Measurements from ENCODE around the gene TBC1D10A. TPM values are rescaled to one million over a fixed set of nuclear protein-coding genes. Genes with fewer than 3 reads are reported as not detected.
A peak's percentile ranks its signal among the peaks of the same experiment; 100 is the strongest.

Gene TBC1D10A
- total RNA-seq, 1 donor from 2014 or later, result 5.8 TPM

- Histone ChIP-seq H3K4me1 (peaks cover 50% of the 10 kb centered on the region), H3K27ac (replicated peaks) (peak overlapping the region; percentile 96), H3K36me3 (peaks cover 55% of the 10 kb centered on the region), H3K27me3 (ENCODE audit: low read depth) (no peaks in the 10 kb centered on the region), H3K4me3 (no peak overlapping the region), H3K9me3 (replicated peaks) (no peaks in the 10 kb centered on the region)
- DNase-seq, result no peak
- TF ChIP-seq, protein P1, sequence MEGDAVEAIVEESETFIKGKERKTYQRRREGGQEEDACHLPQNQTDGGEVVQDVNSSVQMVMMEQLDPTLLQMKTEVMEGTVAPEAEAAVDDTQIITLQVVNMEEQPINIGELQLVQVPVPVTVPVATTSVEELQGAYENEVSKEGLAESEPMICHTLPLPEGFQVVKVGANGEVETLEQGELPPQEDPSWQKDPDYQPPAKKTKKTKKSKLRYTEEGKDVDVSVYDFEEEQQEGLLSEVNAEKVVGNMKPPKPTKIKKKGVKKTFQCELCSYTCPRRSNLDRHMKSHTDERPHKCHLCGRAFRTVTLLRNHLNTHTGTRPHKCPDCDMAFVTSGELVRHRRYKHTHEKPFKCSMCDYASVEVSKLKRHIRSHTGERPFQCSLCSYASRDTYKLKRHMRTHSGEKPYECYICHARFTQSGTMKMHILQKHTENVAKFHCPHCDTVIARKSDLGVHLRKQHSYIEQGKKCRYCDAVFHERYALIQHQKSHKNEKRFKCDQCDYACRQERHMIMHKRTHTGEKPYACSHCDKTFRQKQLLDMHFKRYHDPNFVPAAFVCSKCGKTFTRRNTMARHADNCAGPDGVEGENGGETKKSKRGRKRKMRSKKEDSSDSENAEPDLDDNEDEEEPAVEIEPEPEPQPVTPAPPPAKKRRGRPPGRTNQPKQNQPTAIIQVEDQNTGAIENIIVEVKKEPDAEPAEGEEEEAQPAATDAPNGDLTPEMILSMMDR (IDR thresholded peaks at IDR 0.05; ENCODE audit: borderline replicate concordance), result no peak
- intact Hi-C loops (cut with micrococcal nuclease), result no loop called here
Measured at GRCh38 chr22:30292069-30292970, 34.4 kb downstream of the TBC1D10A start.

DNA sequence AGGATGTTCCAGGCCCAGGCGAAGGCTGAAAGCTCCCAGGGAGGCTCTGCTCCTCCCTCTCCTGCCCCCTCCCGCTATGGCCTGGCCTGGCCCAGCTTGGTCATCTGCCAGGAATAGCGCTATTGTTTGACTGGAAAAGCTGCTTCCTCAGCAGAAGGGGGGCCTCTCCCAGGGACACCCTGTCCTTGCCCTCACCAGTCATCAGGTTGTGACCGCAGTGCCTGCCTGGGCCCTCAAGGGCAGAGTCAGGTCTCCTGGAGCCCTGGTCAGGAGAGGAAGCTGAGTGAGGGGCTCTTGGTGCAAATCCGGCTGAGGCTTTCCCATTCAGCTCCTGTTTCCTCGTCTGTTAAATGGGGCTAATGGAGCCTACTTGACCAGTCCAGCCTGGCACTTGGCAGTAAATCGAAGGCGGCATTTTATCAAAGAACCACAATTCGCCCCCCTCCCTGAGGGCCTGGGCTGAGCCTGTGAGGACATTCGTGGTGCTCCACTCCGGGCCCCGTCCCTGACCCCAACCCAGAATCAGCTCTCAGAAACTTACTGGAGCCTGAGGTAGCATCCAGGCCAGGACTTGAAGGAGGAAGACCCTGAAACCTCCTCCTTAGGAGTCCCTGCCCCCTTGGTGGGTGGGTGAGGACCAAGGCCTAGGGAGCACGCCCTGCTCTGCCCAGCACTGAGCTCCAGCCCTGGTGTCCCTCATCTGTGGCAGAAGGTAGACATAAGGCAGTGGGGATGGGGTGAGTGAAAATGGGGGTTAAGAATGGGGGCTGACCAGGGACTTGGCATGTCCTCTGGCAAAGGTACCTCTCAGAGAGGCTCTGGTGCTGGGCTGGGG is 35.5 kb downstream of the TBC1D10A start:
- Histone ChIP-seq H3K4me3 (no peak overlapping the region), H3K27me3 (ENCODE audit: low read depth) (no peaks in the 10 kb centered on the region), H3K9me3 (replicated peaks) (no peaks in the 10 kb centered on the region), H3K4me1 (peaks cover 54% of the 10 kb centered on the region), H3K36me3 (peaks cover 51% of the 10 kb centered on the region), H3K27ac (replicated peaks) (peak overlapping the region; percentile 96)
- intact Hi-C loops (cut with micrococcal nuclease), result no loop called here
- peak; percentile 86 for DNase-seq
- TF ChIP-seq, protein P1 (IDR thresholded peaks at IDR 0.05; ENCODE audit: borderline replicate concordance), result no peak

DNA sequence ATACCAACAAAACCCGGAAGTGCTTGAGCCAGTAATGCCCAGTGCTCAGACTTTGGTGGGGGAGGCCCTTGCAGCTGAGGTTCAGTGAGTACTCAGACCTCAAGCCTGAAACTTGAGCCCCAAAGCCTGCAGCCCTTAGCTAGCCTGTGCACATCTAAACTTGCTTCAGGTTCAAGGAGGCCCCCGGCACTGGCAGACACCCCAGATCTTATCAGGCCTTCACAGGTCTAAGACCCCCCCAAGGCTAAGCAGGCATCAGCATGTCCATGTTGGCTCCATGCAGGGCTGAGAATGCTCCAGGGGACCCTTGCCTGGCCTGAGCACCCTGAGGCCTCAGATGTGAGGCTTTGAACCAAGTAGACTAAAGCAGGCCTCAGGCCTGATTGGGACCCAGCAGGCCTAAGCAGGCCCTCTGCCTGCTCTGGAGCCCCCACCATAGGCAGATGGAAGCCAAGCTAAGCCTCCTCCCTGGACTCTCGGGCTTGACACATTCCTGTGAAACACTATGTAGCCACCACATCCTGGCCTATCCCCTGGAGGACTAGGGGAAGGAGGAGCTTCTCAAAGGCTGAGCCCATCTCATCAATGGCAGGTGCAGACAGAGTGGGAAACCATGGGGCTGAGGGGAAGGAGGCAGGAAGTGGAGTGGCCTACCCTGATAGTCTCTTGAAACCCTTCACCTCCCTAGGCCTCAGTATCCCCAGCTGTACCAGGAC is 36.2 kb downstream of the TBC1D10A start:
- peaks cover 50% of the 10 kb centered on the region for H3K36me3 ChIP-seq

DNA sequence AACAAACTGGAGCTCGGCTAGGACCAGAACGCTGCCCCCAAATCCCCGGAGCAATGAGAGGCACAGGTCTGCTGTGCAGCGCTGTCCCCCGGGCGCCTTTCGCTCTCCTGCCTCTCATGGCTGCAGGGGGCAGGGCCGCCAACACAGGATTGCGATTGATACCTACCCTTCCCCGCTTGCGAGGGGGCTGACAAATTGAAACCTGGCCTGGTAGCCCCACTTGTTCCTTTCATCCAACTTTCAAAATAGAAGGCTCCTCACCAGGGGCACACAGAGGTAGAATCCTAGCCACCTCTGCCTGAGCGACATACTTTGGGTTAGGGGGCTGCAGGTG is 36.8 kb downstream of the TBC1D10A start:
- H3K27me3 ChIP-seq (ENCODE audit: low read depth), result no peaks in the 10 kb centered on the region
- H3K36me3 ChIP-seq, result peaks cover 50% of the 10 kb centered on the region
- no peak for DNase-seq
- H3K27ac ChIP-seq (replicated peaks), result peak overlapping the region; percentile 96
- intact Hi-C loops (cut with micrococcal nuclease), result no loop called here
- H3K4me1 ChIP-seq, result peaks cover 54% of the 10 kb centered on the region
- no peaks in the 10 kb centered on the region for H3K9me3 ChIP-seq (replicated peaks)
- H3K4me3 ChIP-seq, result peak overlapping the region; percentile 92
- TF ChIP-seq, protein P1 (IDR thresholded peaks at IDR 0.05; ENCODE audit: borderline replicate concordance), result no peak

More for the DNA sequence above, 36.2 kb downstream of the TBC1D10A start:
- H3K9me3 ChIP-seq (replicated peaks), result no peaks in the 10 kb centered on the region
- H3K4me3 ChIP-seq, result peak overlapping the region; percentile 92
- H3K27ac ChIP-seq (replicated peaks), result peak overlapping the region; percentile 96
- peaks cover 54% of the 10 kb centered on the region for H3K4me1 ChIP-seq
- intact Hi-C loops (cut with micrococcal nuclease), result no loop called here
- H3K27me3 ChIP-seq (ENCODE audit: low read depth), result no peaks in the 10 kb centered on the region
- DNase-seq, result peak; percentile 37
- TF ChIP-seq, protein P1 (IDR thresholded peaks at IDR 0.05; ENCODE audit: borderline replicate concordance), result no peak
